OCI-M1 (cell line): ENCODE data around the gene SLC10A7.

Experiments used
- DNase-seq: peaks from one replicate; lab custom pipeline; 2025; lab: John Stamatoyannopoulos, UW

SLC10A7 gene

DNA sequence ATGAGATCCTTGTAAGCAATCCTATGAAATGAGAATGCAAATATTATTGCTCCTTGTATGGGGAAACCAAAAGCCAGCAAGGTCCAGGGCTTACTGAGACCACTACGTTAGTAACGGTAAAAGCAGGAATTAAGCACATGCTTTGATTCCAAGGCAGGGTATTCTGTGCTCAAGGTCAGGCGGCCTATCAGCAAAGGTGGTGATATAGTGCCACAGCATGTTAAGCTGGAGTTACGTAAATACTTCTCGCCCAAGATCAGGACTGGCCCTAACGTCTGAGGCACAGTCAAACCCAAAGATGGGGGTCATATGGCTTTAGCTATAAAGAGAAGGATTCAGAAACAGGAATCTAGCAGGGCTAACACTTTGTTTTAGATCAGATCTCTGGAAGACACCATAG is 27.6 kb downstream of the SLC10A7 start:
- no peak for DNase-seq

DNA sequence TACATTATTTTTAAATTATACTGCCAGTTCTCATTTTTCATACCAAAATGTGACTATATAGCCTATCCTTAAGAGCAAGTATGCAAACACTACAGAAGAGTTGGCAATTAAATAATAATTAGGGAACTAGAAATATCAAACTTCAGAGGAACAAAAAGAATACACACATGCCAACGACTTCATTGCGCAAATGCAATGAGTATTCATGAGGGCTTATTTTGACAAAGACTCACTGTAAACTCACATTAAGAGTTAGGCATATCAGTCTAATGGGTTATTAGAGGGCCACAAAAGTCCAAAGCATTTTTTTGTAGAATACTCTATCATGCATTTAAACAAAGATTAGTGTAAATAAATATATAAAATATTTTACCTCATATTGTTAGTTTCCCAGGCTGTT is 31.6 kb downstream of the SLC10A7 start:
- peak; percentile 35 for DNase-seq

- DNase-seq = peak; percentile 84
Observed at GRCh38 chr4:146488495-146489174, 33.1 kb downstream of the SLC10A7 start.

DNA sequence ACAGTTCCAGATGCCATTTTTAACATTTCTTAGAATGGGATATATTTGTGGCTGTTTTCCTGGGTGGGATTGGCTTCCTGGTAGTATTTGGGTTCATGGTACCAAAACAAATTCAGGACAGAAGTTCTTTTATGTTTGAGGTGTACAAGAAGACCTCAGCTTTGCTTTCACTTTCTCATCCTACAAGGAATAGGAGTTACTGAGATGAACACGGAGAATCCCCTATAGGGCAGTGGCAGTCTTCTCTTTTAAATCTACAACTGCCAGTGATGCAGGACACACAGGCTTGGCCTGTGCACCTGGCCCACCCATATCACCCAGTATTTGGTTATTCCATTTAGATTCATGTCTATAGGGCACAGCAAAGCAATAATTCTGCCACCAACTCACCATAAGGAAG is 35.2 kb downstream of the SLC10A7 start:
- DNase-seq = peak; percentile 82

- no peak for DNase-seq
Observed at GRCh38 chr4:146485968-146486367, 35.8 kb downstream of the SLC10A7 start.

GRCh38 chr4:146482788-146483187 is 39.0 kb downstream of the SLC10A7 start:
- peak; percentile 36 for DNase-seq

DNA sequence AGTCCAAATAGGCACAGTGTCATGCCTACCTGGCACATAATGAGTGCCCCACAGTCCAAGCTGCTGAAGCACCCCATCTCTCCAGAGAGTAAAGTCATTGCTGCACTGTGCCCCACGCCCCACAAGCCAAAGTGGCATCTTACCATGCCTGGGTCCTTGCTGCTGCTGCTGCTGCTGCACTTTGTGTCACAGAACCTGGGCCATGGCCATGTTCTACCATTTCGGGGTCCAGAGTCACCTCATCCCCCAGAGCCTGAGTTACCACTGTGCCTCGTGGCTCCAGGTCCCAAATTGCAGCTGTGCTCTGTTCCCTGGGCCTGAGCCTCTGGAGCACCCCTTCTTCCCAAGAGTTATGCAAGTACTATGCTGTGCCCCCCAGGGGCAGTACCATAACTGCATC is 40.5 kb downstream of the SLC10A7 start:
- no peak for DNase-seq

GRCh38 chr4:146478009-146478408 is 43.7 kb downstream of the SLC10A7 start:
- no peak for DNase-seq

DNA sequence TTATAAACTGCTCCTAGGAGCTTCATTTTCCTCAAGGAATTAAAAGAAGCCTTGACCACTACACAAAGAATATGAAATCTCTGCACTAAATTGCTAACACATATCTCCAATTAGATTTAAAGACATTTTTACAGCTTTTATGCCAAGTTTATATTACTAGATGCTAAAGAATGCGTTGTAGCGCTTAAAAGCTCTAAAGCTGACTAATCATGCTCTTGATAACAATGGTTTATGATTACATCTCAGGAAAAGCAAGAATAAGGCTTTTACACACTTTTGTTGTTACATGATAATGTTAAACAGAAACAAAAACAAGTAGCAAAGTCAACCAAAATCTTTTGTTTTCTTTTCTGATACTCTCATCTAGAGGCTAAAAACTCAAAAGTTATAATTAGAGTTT is 44.7 kb downstream of the SLC10A7 start:
- no peak for DNase-seq

- DNase-seq = no peak
Observed at GRCh38 chr4:146472404-146472803, 49.3 kb downstream of the SLC10A7 start.

GRCh38 chr4:146470604-146471003 is 51.1 kb downstream of the SLC10A7 start:
- no peak for DNase-seq

DNA sequence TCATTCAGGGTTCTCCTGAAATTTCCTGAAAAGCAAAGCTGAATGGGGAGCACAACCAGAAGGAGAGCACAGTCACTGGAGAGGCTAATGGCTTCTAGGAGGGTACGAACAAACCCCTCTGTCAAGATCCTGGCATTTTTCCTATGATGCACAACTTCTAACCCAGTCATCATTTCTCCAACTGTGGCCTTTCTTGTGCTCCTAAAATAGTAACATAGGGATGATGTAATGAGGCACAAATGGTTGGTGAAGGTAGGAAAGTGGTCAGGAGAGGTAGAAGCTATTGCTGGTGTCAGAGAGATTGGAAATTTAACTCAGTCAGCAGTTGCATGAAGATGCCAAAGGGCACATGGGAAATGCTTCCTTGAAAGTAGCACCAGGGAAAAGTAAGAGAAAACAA is 52.7 kb downstream of the SLC10A7 start:
- DNase-seq = no peak

DNA sequence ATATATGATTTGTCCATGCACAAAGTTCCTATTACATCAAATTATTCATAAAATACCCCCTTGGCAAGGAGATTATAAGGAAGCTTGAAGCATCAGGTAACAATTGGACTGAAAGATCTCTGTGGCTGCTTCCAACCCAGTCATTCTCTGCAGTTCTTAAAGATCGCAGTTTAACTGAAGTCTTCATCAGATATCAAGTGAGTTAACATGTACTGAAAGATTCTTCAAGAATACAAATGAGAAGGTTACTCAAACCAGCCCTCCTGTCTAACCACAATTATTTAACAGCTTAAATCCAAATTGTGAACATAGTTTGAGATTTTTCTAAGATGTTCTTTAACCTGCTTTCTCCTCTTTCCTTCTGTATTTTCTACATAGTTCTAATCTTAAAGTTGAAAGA is 56.1 kb downstream of the SLC10A7 start:
- no peak for DNase-seq

DNA sequence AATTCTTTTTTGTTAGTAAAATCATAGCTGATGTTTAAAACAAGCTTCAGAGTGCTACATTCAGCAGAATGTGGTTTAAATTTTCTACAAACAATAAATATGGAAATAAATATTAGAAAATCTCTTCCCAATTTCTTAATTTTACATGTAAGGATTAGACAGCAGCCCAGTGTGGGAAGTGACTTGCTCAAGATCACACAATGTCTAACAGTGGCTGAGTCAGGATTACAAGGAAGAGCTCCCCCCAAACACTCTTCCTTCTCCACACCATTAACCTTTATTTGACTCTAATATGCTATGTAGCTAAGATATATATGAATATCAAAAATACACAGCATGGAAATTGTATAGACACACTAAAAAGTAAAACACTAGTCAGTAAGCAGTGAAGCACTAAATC is 59.5 kb downstream of the SLC10A7 start:
- DNase-seq = no peak

- peak; percentile 87 for DNase-seq
Observed at GRCh38 chr4:146458594-146458993, 63.1 kb downstream of the SLC10A7 start.

DNA sequence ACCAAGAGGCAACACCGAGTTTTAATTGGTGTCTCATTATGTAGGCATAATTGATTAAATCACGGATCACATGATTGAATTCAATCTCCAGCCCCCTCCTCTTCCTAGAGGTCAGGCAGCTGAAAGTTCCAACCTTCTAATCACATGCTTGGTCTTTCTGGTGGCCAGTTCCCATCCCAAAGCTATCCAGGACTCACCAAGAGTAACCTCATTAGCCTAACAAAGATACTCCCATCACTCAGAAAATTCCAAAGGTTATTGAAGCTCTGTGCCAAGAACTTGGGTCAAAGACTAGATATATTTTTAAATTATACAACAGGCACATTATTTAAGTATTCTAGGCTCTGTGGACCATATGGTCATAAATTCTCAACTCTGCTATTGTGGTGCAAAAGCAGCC is 65.1 kb downstream of the SLC10A7 start:
- no peak for DNase-seq

GRCh38 chr4:146453181-146453807 is 68.4 kb downstream of the SLC10A7 start:
- no peak for DNase-seq

- peak; percentile 87 for DNase-seq
Observed at GRCh38 chr4:146450524-146450923, 71.2 kb downstream of the SLC10A7 start.

DNA sequence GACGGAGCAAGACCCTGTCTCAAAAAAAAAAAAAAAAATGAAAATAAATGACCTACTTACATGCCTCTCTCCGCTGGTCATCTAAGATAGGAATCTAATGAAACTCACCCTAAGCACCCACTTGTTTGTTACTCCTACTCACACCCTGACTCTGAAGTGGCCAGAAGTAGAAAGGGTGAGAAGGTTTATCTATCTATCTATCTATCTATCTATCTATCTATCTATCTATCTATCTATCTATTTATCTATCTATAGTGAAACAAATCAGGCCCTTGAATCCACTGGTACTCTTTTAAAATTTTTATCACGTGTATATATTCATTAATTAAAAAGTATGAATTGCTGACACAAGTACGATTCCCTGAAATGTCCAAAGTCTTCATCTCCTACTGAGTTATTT is 75.2 kb downstream of the SLC10A7 start:
- no peak for DNase-seq

- DNase-seq = no peak
Observed at GRCh38 chr4:146445198-146446150, 76.3 kb downstream of the SLC10A7 start.

GRCh38 chr4:146443525-146443924 is 78.2 kb downstream of the SLC10A7 start:
- DNase-seq = no peak

- no peak for DNase-seq
Observed at GRCh38 chr4:146442801-146443200, 78.9 kb downstream of the SLC10A7 start.

GRCh38 chr4:146439999-146440398 is 81.7 kb downstream of the SLC10A7 start:
- DNase-seq = peak; percentile 68
